HEK293T (cell line): Measurements from ENCODE around the gene NFKBIB.

Source experiments
- CTCF ChIA-PET: fragments of 350-600 bp; formaldehyde crosslinking; extraction: SDS; loops from one replicate; lab custom pipeline; 2021; ENCODE audit warnings: antibody characterized with exemption, inconsistent platforms; lab: Yijun Ruan, JAX
- POLR2A ChIA-PET: fragments of 350-600 bp; formaldehyde crosslinking; extraction: SDS; loops from one replicate; lab custom pipeline; 2020; ENCODE audit warnings: antibody characterized with exemption, inconsistent platforms; lab: Yijun Ruan, JAX
- DNase-seq: peaks from one replicate; pipeline ENCODE4 v3.0.0; 2012; ENCODE audit warnings: mixed read lengths; ENCODE audit errors: extremely low spot score
- ARNT ChIP-seq: fragments of 450-650 bp; IDR thresholded peaks from 2 replicates; pipeline ENCODE4 v1.6.1; 2017; ENCODE audit warnings: mild to moderate bottlenecking
- BHLHE40 ChIP-seq: fragments of 450-650 bp; IDR thresholded peaks from 2 replicates; pipeline ENCODE4 v1.6.1; 2016; ENCODE audit warnings: mild to moderate bottlenecking, moderate library complexity, borderline replicate concordance
- CTBP1 ChIP-seq: fragments of 450-650 bp; IDR thresholded peaks from 2 replicates; pipeline ENCODE4 v1.6.1; 2016; ENCODE audit warnings: borderline replicate concordance
- ELF4 ChIP-seq: fragments of 450-650 bp; IDR thresholded peaks from 2 replicates; pipeline ENCODE4 v1.6.1; 2017; ENCODE audit warnings: antibody characterized with exemption
- FOXK2 ChIP-seq: fragments of 450-650 bp; IDR thresholded peaks from 2 replicates; pipeline ENCODE4 v1.6.1; 2016; ENCODE audit warnings: mild to moderate bottlenecking
- FOXM1 ChIP-seq: fragments of 450-650 bp; IDR thresholded peaks from 2 replicates; pipeline ENCODE4 v1.6.1; 2017; ENCODE audit warnings: mild to moderate bottlenecking, borderline replicate concordance
- L3MBTL2 ChIP-seq: fragments of 450-650 bp; conservative IDR thresholded peaks from 2 replicates; pipeline ENCODE4 v1.6.1; 2016; ENCODE audit warnings: mild to moderate bottlenecking
- LEF1 ChIP-seq: fragments of 450-650 bp; IDR thresholded peaks from 2 replicates; pipeline ENCODE4 v1.6.1; 2017; ENCODE audit warnings: mild to moderate bottlenecking, borderline replicate concordance
- NFRKB ChIP-seq: fragments of 450-650 bp; IDR thresholded peaks from 2 replicates; pipeline ENCODE4 v1.6.1; 2016; ENCODE audit warnings: mild to moderate bottlenecking, moderate library complexity
- PKNOX1 ChIP-seq: fragments of 450-650 bp; IDR thresholded peaks from 2 replicates; pipeline ENCODE4 v1.6.1; 2016
- SP1 ChIP-seq: fragments of 450-650 bp; IDR thresholded peaks from 2 replicates; pipeline ENCODE4 v1.6.1; 2017
- SUZ12 ChIP-seq: fragments of 450-650 bp; IDR thresholded peaks from 2 replicates; pipeline ENCODE4 v1.6.1; 2016; ENCODE audit warnings: mild to moderate bottlenecking
- TARDBP ChIP-seq: fragments of 450-650 bp; IDR thresholded peaks from 2 replicates; pipeline ENCODE4 v1.6.1; 2016
- ZNF384 ChIP-seq: fragments of 450-650 bp; IDR thresholded peaks from 2 replicates; pipeline ENCODE4 v1.6.1; 2016

NFKBIB gene

GRCh38 chr19:38899447-38900201, at the start of gene NFKBIB, which contains the start of gene SIRT2:
Gene NFKBIB (plus strand): TSS chr19:38899969. CDS start chr19:38900033, 64 bp downstream.
Gene SIRT2 (minus strand): TSS chr19:38899618. CDS start chr19:38899521, 97 bp downstream.
- CTCF ChIA-PET, result interaction anchor here (1.7 to 1.8 kb wide), 2 partner anchors 12 to 30 kb away, joined by 5 to 9 read pairs; partner anchors contain the start of gene SARS2
- TF ChIP-seq ZNF384 (no peak), L3MBTL2 (peak; percentile 84), ELF4 (peak; percentile 90), PKNOX1 (peak; percentile 88)
- POLR2A ChIA-PET, result interaction anchor here (0.6 to 1.7 kb wide), 11 partner anchors 12 to 281 kb away, joined by 3 to 14 read pairs (median 4); partner anchors contain the start of genes ACTN4, EIF3K, HNRNPL and MRPS12

GRCh38 chr19:38850436-38850975, 49.3 kb upstream of the NFKBIB start:
- DNase-seq, result peak; percentile 92
- TF ChIP-seq PKNOX1, result no peak
- no peak for TF ChIP-seq LEF1
- no peak for TF ChIP-seq SUZ12
- ChIA-PET CTCF (no interaction called here), POLR2A (interaction anchor here (1.1 to 1.9 kb wide), 4 partner anchors 12 to 50 kb away, joined by 4 to 9 read pairs (median 8); partner anchors contain the start of genes NFKBIB and RINL)

More at GRCh38 chr19:38899447-38900201, at the start of gene NFKBIB, which contains the start of gene SIRT2:
- peak; percentile 97 for DNase-seq

- CTCF ChIA-PET, result no interaction called here
Measured at GRCh38 chr19:38850976-38851621, 48.7 kb upstream of the NFKBIB start.

GRCh38 chr19:38851622-38852230, 48.0 kb upstream of the NFKBIB start:
- ChIA-PET POLR2A (interaction anchor here (0.6 to 2.3 kb wide), 9 partner anchors 11 to 1438 kb away, joined by 3 to 14 read pairs (median 5); partner anchors contain the start of genes NFKBIB and RINL), CTCF (no interaction called here)
- DNase-seq, result peak; percentile 82
- TF ChIP-seq L3MBTL2 (peak; percentile 90), LEF1 (no peak), FOXK2 (no peak), ELF4 (no peak), SP1 (no peak), TARDBP (no peak), FOXM1 (no peak), BHLHE40 (no peak), PKNOX1 (no peak)

More at GRCh38 chr19:38850976-38851621, 48.7 kb upstream of the NFKBIB start:
- no peak for TF ChIP-seq PKNOX1
- TF ChIP-seq CTBP1, result no peak
- TF ChIP-seq NFRKB, result no peak
- no peak for TF ChIP-seq L3MBTL2
- POLR2A ChIA-PET, result interaction anchor here (0.6 to 1.9 kb wide), 8 partner anchors 13 to 1439 kb away, joined by 3 to 9 read pairs (median 4); partner anchors contain the start of genes NFKBIB and RINL
- DNase-seq, result no peak

- POLR2A ChIA-PET, result interaction anchor here (1.0 to 2.3 kb wide), 8 partner anchors 11 to 83 kb away, joined by 3 to 14 read pairs (median 6); partner anchors contain the start of genes MRPS12, NFKBIB, RINL and SARS2
- TF ChIP-seq CTBP1 (no peak), SUZ12 (no peak), PKNOX1 (no peak), FOXK2 (no peak), ARNT (no peak), L3MBTL2 (peak; percentile 44)
- CTCF ChIA-PET, result no interaction called here
- peak; percentile 40 for DNase-seq
Measured at GRCh38 chr19:38852231-38853044, 47.3 kb upstream of the NFKBIB start.
